ENCODE measurements around the gene CSAG2. TPM values are rescaled to one million over a fixed set of nuclear protein-coding genes. Genes with fewer than 3 reads are reported as not detected.
A peak's percentile ranks its signal among the peaks of the same experiment; 100 is the strongest.
"Not testable (repeated sequence)": the region's sequence is repeated elsewhere in the genome, so short reads cannot be mapped to it uniquely, and the experiment has no call there.

The CSAG2 gene
- total RNA-seq, 8 experiments from 2014 or later = not detected

DNA sequence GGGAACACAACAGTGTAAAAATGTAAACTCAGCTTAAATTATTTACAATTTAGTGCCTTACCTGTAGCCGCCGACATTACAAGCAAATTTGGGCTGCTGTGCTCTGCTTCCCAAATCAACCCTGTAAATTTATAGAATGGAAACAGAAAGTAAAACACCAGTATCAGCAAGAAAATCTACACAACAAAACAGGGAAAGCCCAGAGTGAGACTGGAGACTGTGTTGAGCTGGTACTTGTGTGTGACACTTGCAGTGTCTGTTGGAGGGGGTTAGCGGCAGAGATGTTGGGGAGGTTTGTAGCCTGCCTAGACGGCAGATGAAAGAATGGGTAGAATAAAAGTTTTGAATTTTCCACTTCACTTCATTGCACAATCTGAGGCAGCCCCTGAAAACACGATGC is 4.1 kb upstream of the CSAG2 start:
- in situ Hi-C loops (cut with MboI; ENCODE audit: low pct_unique_long_range_greater_than_20kb in 2 of 9, low sequenced_read_pairs in 9 of 9, unreplicated experiment in 9 of 9); ATAC-seq (replicated peaks in 6 of 8); H3K27ac ChIP-seq; H3K4me3 ChIP-seq; H3K4me1 ChIP-seq (replicated peaks in 1 of 2): not testable (repeated sequence)
- no CpG with 5 or more reads among the region's 5 CpGs for WGBS, 10 experiments

DNA sequence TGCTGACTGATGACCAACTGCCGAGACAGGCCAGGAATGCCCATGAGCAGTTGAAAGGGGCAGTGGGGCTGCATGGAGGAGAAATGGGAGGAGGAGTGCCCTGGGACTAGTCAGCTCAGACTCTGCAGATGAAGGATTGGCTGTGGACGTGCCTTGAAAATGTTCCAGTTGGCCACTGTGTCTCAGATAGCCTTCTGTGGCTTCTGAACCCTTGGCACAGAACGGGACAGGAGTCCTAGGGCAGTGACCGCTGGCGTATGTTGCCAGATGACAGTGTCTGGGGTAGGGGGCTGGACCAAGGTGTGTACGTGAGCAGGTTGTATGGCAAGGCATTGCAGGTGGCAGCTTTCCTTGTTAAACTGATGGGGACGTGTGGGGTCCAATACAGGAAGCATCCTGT is 2.6 kb downstream of the CSAG2 start:
- ATAC-seq (replicated peaks in 6 of 8); in situ Hi-C loops (cut with MboI; ENCODE audit: low pct_unique_long_range_greater_than_20kb in 2 of 9, low sequenced_read_pairs in 9 of 9, unreplicated experiment in 9 of 9); H3K4me3 ChIP-seq; H3K27ac ChIP-seq; H3K4me1 ChIP-seq (replicated peaks in 1 of 2): not testable (repeated sequence)
- no CpG with 5 or more reads among the region's 7 CpGs for WGBS, 10 experiments

DNA sequence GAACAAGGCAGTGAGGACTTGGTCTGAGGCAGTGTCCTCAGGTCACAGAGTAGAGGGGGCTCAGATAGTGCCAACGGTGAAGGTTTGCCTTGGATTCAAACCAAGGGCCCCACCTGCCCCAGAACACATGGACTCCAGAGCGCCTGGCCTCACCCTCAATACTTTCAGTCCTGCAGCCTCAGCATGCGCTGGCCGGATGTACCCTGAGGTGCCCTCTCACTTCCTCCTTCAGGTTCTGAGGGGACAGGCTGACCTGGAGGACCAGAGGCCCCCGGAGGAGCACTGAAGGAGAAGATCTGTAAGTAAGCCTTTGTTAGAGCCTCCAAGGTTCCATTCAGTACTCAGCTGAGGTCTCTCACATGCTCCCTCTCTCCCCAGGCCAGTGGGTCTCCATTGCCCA is 8.7 kb downstream of the CSAG2 start:
- no CpG with 5 or more reads among the region's 5 CpGs for WGBS, 10 experiments
- in situ Hi-C loops (cut with MboI; ENCODE audit: low pct_unique_long_range_greater_than_20kb in 2 of 9, low sequenced_read_pairs in 9 of 9, unreplicated experiment in 9 of 9); H3K27ac ChIP-seq; H3K4me1 ChIP-seq (replicated peaks in 1 of 2); H3K4me3 ChIP-seq; ATAC-seq (replicated peaks in 6 of 8): not testable (repeated sequence)

DNA sequence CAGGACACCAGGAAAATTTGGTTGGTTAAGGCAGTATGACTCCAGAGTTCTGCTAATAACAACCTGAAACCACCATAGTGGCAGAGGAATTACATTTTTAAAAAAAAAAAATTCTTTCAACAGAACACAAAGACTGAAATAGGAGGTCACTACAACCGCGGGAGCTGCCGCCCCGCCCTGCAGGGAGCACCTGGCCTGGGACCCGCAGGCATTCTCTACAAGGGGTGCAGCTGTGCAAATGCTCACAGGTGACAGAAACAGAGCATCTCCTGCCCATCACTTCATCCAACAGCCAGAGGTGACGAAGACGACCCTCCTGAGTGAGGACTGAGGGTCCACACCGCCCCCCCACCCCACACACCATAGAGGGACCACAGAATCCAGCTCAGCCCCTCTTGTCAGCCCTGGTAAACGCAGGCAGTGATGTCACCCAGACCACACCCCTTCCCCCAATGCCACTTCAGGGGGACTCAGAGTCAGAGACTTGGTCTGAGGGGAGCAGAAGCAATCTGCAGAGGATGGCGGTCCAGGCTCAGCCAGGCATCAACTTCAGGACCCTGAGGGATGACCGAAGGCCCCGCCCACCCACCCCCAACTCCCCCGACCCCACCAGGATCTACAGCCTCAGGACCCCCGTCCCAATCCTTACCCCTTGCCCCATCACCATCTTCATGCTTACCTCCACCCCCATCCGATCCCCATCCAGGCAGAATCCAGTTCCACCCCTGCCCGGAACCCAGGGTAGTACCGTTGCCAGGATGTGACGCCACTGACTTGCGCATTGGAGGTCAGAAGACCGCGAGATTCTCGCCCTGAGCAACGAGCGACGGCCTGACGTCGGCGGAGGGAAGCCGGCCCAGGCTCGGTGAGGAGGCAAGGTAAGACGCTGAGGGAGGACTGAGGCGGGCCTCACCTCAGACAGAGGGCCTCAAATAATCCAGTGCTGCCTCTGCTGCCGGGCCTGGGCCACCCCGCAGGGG is 10.8 kb downstream of the CSAG2 start, which contains the start of gene MAGEA3:
Gene MAGEA3, plus strand, starts transcription at position 843 of the 980 bp plus-strand sequence. CDS start 2,039 bp downstream, outside the sequence.
- H3K4me1 ChIP-seq (replicated peaks in 1 of 2); H3K27ac ChIP-seq; H3K4me3 ChIP-seq; ATAC-seq (replicated peaks in 6 of 8); in situ Hi-C loops (cut with MboI; ENCODE audit: low pct_unique_long_range_greater_than_20kb in 2 of 9, low sequenced_read_pairs in 9 of 9, unreplicated experiment in 9 of 9): not testable (repeated sequence)
- no CpG with 5 or more reads among the region's 34 CpGs for WGBS, 10 experiments

DNA sequence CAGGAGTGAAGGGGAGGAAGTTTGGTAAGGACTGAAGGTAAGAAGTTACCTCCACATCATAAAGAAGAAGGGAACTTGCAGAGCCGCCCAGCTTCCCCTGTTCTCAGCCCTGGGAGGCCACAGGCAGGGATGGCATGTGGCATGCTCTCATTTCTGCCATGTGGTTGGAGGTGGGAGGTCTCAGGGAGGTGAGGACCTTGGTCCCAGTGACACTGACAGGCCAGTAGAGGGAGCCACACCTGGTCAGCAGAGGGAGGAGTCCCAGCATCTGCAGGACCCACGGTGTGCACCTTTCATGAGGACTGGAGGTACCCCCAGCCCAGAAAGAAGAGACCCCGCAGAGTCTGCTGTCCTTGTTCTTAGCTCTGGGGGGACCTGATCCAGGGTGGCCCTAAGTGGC is 28.1 kb downstream of the CSAG2 start:
- H3K27ac ChIP-seq; H3K4me3 ChIP-seq; H3K4me1 ChIP-seq (replicated peaks in 1 of 2); in situ Hi-C loops (cut with MboI; ENCODE audit: low pct_unique_long_range_greater_than_20kb in 2 of 9, low sequenced_read_pairs in 9 of 9, unreplicated experiment in 9 of 9): not testable (repeated sequence)
- ATAC-seq (replicated peaks in 6 of 8) = peak in 3 of 8 experiments; percentile 56 to 85 (median 65)
- WGBS, 10 experiments = no CpG with 5 or more reads among the region's 3 CpGs

DNA sequence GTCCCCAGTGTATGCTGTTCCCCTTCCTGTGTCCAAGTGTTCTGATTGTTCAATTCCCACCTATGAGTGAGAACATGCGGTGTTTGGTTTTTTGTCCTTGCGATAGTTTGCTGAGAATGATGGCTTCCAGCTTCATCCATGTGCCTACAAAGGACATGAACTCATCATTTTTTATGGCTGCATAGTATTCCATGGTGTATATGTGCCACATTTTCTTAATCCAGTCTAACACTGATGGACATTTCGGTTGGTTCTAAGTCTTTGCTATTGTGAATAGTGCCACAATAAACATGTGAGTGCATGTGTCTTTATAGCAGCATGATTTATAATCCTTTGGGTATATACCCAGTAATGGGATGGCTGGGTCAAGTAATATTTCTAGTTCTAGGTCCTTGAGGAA is 34.4 kb downstream of the CSAG2 start:
- H3K4me3 ChIP-seq; H3K27ac ChIP-seq; H3K4me1 ChIP-seq (replicated peaks in 1 of 2); ATAC-seq (replicated peaks in 6 of 8): not testable (repeated sequence)
- 0 to 20% methylated on average over 1 of the region's 3 CpGs; no CpG with 5 or more reads in 8 of the 10 experiments for WGBS, 10 experiments
- in situ Hi-C loops (cut with MboI; ENCODE audit: low pct_unique_long_range_greater_than_20kb in 2 of 9, low sequenced_read_pairs in 9 of 9, unreplicated experiment in 9 of 9) = loop anchor here in 1 of 9 experiments (25.0 kb wide), 1 partner anchor 138 kb away; no protein-coding TSS in a partner anchor

DNA sequence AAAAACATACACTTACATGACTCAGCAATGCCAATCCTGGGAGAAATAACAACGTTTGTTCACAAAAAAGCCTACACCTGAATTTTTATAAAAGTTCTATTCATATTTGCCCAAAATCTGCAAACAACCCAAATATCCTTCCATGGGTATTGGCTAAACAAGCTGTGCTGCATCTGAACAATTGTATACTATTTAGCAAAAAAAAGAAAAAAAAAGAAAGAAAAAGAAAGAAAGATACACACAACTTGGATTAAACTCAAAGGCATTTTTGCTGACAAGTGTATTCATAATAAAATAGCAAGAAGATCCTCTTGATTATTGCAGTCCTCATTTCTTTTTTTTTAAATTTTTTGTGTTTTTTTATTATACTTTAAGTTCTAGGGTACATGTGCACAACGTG is 34.9 kb downstream of the CSAG2 start:
- H3K4me3 ChIP-seq = no peak overlapping the region
- H3K27ac ChIP-seq = no peak overlapping the region
- WGBS, 10 experiments = 0 to 100% (median 56%) methylated on average over 1 to 2 of the region's 2 CpGs; no CpG with 5 or more reads in 4 of the 10 experiments
- no peak for ATAC-seq (replicated peaks in 6 of 8)
- in situ Hi-C loops (cut with MboI; ENCODE audit: low pct_unique_long_range_greater_than_20kb in 2 of 9, low sequenced_read_pairs in 9 of 9, unreplicated experiment in 9 of 9) = loop anchor here in 1 of 9 experiments (25.0 kb wide), 1 partner anchor 138 kb away; no protein-coding TSS in a partner anchor
- no peaks in the 10 kb centered on the region for H3K4me1 ChIP-seq (replicated peaks in 1 of 2)

DNA sequence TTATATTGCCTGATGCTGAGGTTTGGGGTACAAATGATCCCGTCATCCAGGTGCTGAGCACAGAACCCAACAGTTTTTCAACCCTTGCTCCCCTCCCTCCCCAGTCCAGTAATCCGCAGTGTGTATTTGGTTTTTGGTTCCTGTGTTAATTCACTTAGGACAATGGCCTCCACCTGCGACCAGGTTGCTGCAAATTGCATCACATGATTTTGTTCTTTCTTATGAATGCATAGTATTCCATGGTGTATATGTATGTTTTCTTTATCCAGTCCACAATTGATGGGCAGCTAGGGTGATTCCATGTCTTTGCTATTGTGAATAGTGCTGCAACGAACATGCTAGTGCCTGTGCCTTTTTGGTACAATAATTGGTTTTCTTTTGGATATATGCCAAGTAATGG is 46.0 kb downstream of the CSAG2 start:
- no peak for ATAC-seq (replicated peaks in 6 of 8)
- Histone ChIP-seq H3K27ac (no peak overlapping the region), H3K4me1 (replicated peaks in 1 of 2) (no peaks in the 10 kb centered on the region), H3K4me3 (no peak overlapping the region)
- in situ Hi-C loops (cut with MboI; ENCODE audit: low pct_unique_long_range_greater_than_20kb in 2 of 9, low sequenced_read_pairs in 9 of 9, unreplicated experiment in 9 of 9) = loop anchor here in 1 of 9 experiments (25.0 kb wide), 1 partner anchor 149 kb away; no protein-coding TSS in a partner anchor
- WGBS, 10 experiments = 3 to 94% (median 44%) methylated on average over 2 to 3 of the region's 4 CpGs; no CpG with 5 or more reads in 7 of the 10 experiments

DNA sequence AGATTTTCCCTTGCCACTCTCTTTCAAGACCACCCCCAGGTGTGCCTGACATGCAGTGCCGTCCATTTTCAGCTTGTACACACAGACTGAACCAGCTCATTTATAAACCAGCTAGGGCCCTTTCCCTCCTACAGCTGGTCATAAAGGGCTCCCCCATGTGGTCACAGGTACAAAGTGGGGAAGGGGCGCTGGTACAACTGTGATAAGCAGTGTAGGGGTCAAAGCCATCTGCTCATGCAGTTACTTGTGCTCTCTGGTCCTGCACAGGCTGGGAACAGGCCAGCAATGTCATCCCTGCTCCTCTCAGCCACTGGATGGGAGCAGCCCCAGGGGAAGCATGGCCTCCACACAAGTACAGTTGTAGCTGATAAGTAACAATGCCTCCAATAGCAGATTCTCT is 50.8 kb downstream of the CSAG2 start:
- ATAC-seq (replicated peaks in 6 of 8) = no peak
- in situ Hi-C loops (cut with MboI; ENCODE audit: low pct_unique_long_range_greater_than_20kb in 2 of 9, low sequenced_read_pairs in 9 of 9, unreplicated experiment in 9 of 9) = loop anchor here in 1 of 9 experiments (25.0 kb wide), 1 partner anchor 154 kb away; no protein-coding TSS in a partner anchor
- no peaks in the 10 kb centered on the region for H3K4me1 ChIP-seq (replicated peaks in 1 of 2)
- WGBS, 10 experiments = 47% methylated on average over 2 of the region's 2 CpGs; no CpG with 5 or more reads in 9 of the 10 experiments
- no peak overlapping the region for H3K27ac ChIP-seq
- no peak overlapping the region for H3K4me3 ChIP-seq

Other genes starting within 250 kb of the CSAG2 start
- gene GABRQ, start 71.4 kb downstream of the CSAG2 start, total RNA-seq = 1 to 10 TPM in 2 of 8 experiments, under 1 TPM in 6; 0.22 to 2.5 (median 0.37) TPM
- under 1 TPM in 3 of 8 experiments, not detected in 5; 0.11 to 1.00 (median 0.14) TPM for gene MAGEA3, start 10.5 kb downstream of the CSAG2 start, total RNA-seq
- gene MAGEA2B, start 5.4 kb upstream of the CSAG2 start, total RNA-seq = 1 to 10 TPM in 3 of 8 experiments, under 1 TPM in 1, not detected in 4; 0.38 to 3.6 (median 1.6) TPM
- gene CSAG1, start 24.4 kb upstream of the CSAG2 start, total RNA-seq = under 1 TPM in 1 of 8 experiments, not detected in 7; 1.00 TPM
- gene MAGEA12, start 24.5 kb upstream of the CSAG2 start, total RNA-seq = under 1 TPM in 2 of 8 experiments, not detected in 6; 0.24 to 0.78 TPM
- 1 to 10 TPM in 1 of 8 experiments, under 1 TPM in 4, not detected in 3; 0.05 to 2.4 (median 0.42) TPM for gene MAGEA2, start 44.6 kb upstream of the CSAG2 start, total RNA-seq
- gene CSAG3, start 49.9 kb upstream of the CSAG2 start, total RNA-seq = 1 to 10 TPM in 1 of 8 experiments, not detected in 7; 4.6 TPM
- gene MAGEA6, start 60.4 kb upstream of the CSAG2 start, total RNA-seq = under 1 TPM in 3 of 8 experiments, not detected in 5; 0.05 to 0.43 (median 0.19) TPM
- gene CETN2, start 121.5 kb upstream of the CSAG2 start, total RNA-seq = 100 to 1,000 TPM in 1 of 8 experiments, 10 to 100 TPM in 7; 29.2 to 175 (median 54.8) TPM
- gene NSDHL, start 121.8 kb upstream of the CSAG2 start, total RNA-seq = 10 to 100 TPM; 10.2 to 38.9 (median 20.6) TPM
- gene ZNF185, start 188.8 kb upstream of the CSAG2 start, total RNA-seq = 1 to 10 TPM; 1.1 to 5.1 (median 2.1) TPM

Data from motor neuron (in vitro differentiated cells).